WTC11 (cell line): Measurements from ENCODE around the gene SNX8.

Experiments used
- CBFB ChIP-seq: sonication (generic); formaldehyde crosslinking; IDR thresholded peaks from 2 replicates; pipeline ENCODE4 v1.8.1; 2022; ENCODE audit warnings: mild to moderate bottlenecking, low read depth, missing genetic modification reagents
- CREB1 ChIP-seq: sonication (generic); formaldehyde crosslinking; IDR thresholded peaks from 2 replicates; pipeline ENCODE4 v1.8.0; 2023; ENCODE audit warnings: mild to moderate bottlenecking, missing genetic modification reagents
- FOXJ3 ChIP-seq: sonication (generic); formaldehyde crosslinking; IDR thresholded peaks from 2 replicates; pipeline ENCODE4 v1.9.0; 2021; ENCODE audit warnings: missing genetic modification reagents, mild to moderate bottlenecking, borderline replicate concordance
- GABPB1 ChIP-seq: sonication (generic); formaldehyde crosslinking; IDR thresholded peaks from 2 replicates; pipeline ENCODE4 v1.8.1; 2023; ENCODE audit warnings: mild to moderate bottlenecking, missing genetic modification reagents
- NR3C1 ChIP-seq: sonication (generic); formaldehyde crosslinking; conservative IDR thresholded peaks from 2 replicates; pipeline ENCODE4 v1.8.1; 2023; ENCODE audit warnings: low read depth, mild to moderate bottlenecking, missing genetic modification reagents
- TCF7 ChIP-seq: sonication (generic); formaldehyde crosslinking; IDR thresholded peaks from 2 replicates; pipeline ENCODE4 v1.8.0; 2022; ENCODE audit warnings: mild to moderate bottlenecking, low read depth, missing genetic modification reagents, moderate library complexity
- TEAD1 ChIP-seq: sonication (generic); formaldehyde crosslinking; IDR thresholded peaks from 2 replicates; pipeline ENCODE4 v1.8.0; 2022; ENCODE audit warnings: mild to moderate bottlenecking, missing genetic modification reagents
- TF ChIP-seq, protein P1 (sequence below): sonication (generic); formaldehyde crosslinking; IDR thresholded peaks from 2 replicates; pipeline ENCODE4 v1.8.0; 2023; ENCODE audit warnings: missing genetic modification reagents
- TF ChIP-seq, protein P2 (sequence below): sonication (generic); formaldehyde crosslinking; IDR thresholded peaks from 2 replicates; pipeline ENCODE4 v1.8.0; 2022; ENCODE audit warnings: mild to moderate bottlenecking, missing genetic modification reagents
- TF ChIP-seq, protein P3 (sequence below): sonication (generic); formaldehyde crosslinking; IDR thresholded peaks from 2 replicates; pipeline ENCODE4 v1.8.0; 2022; ENCODE audit warnings: mild to moderate bottlenecking, missing genetic modification reagents
- TF ChIP-seq, protein P4 (sequence below): fragments of 200-600 bp; IDR thresholded peaks from 2 replicates; pipeline ENCODE4 v1.8.0; 2022; ENCODE audit warnings: antibody characterized with exemption
- TF ChIP-seq, protein P5 (sequence below): sonication (generic); formaldehyde crosslinking; IDR thresholded peaks from 2 replicates; pipeline ENCODE4 v1.8.1; 2023; ENCODE audit warnings: mild to moderate bottlenecking, missing genetic modification reagents

DNA sequence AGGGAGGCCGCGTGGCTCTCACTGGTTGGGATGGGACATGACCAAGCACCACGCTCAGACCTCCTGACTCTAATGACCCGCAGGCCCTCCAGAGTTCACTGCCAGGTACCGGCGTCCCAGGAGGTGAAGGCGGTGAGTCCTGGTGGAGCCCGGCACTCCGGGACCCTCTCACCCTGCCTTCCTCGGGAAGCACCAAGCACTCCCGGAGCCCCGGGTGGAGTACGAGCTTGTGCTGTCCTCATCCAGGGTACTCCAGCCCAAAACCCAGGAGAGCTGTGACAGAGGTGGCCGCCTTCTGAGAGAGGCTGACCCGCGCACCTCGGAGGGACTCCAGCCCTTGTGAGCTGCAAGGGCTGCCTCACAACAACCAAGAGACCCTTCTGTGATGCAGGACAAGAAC lies 90.9 kb downstream of the SNX8 start:
- TF ChIP-seq FOXJ3 (CRISPR knock-in tag) (no peak), TEAD1 (CRISPR knock-in tag) (no peak), NR3C1 (CRISPR knock-in tag) (no peak), GABPB1 (CRISPR knock-in tag) (no peak), CREB1 (CRISPR knock-in tag) (no peak), TCF7 (CRISPR knock-in tag) (no peak), CBFB (CRISPR knock-in tag) (no peak)
- TF ChIP-seq, protein P1, sequence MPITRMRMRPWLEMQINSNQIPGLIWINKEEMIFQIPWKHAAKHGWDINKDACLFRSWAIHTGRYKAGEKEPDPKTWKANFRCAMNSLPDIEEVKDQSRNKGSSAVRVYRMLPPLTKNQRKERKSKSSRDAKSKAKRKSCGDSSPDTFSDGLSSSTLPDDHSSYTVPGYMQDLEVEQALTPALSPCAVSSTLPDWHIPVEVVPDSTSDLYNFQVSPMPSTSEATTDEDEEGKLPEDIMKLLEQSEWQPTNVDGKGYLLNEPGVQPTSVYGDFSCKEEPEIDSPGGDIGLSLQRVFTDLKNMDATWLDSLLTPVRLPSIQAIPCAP (CRISPR knock-in tag): no peak
- TF ChIP-seq, protein P2, sequence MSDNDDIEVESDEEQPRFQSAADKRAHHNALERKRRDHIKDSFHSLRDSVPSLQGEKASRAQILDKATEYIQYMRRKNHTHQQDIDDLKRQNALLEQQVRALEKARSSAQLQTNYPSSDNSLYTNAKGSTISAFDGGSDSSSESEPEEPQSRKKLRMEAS: no peak
- TF ChIP-seq, protein P3, sequence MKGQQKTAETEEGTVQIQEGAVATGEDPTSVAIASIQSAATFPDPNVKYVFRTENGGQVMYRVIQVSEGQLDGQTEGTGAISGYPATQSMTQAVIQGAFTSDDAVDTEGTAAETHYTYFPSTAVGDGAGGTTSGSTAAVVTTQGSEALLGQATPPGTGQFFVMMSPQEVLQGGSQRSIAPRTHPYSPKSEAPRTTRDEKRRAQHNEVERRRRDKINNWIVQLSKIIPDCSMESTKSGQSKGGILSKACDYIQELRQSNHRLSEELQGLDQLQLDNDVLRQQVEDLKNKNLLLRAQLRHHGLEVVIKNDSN (CRISPR knock-in tag): no peak
- TF ChIP-seq, protein P4, sequence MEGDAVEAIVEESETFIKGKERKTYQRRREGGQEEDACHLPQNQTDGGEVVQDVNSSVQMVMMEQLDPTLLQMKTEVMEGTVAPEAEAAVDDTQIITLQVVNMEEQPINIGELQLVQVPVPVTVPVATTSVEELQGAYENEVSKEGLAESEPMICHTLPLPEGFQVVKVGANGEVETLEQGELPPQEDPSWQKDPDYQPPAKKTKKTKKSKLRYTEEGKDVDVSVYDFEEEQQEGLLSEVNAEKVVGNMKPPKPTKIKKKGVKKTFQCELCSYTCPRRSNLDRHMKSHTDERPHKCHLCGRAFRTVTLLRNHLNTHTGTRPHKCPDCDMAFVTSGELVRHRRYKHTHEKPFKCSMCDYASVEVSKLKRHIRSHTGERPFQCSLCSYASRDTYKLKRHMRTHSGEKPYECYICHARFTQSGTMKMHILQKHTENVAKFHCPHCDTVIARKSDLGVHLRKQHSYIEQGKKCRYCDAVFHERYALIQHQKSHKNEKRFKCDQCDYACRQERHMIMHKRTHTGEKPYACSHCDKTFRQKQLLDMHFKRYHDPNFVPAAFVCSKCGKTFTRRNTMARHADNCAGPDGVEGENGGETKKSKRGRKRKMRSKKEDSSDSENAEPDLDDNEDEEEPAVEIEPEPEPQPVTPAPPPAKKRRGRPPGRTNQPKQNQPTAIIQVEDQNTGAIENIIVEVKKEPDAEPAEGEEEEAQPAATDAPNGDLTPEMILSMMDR: no peak
- TF ChIP-seq, protein P5, sequence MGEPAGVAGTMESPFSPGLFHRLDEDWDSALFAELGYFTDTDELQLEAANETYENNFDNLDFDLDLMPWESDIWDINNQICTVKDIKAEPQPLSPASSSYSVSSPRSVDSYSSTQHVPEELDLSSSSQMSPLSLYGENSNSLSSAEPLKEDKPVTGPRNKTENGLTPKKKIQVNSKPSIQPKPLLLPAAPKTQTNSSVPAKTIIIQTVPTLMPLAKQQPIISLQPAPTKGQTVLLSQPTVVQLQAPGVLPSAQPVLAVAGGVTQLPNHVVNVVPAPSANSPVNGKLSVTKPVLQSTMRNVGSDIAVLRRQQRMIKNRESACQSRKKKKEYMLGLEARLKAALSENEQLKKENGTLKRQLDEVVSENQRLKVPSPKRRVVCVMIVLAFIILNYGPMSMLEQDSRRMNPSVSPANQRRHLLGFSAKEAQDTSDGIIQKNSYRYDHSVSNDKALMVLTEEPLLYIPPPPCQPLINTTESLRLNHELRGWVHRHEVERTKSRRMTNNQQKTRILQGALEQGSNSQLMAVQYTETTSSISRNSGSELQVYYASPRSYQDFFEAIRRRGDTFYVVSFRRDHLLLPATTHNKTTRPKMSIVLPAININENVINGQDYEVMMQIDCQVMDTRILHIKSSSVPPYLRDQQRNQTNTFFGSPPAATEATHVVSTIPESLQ (CRISPR knock-in tag): no peak
